Mesenchymal stem cell (in vitro differentiated cells and primary cell): ENCODE data around the gene DNAH5.

Source experiments
- DNase-seq: peaks from one replicate; pipeline ENCODE4 v3.0.0-alpha.2; 2013
- H2AFZ ChIP-seq: one replicate; pipeline ENCODE4 v1.6.1; 2013; ENCODE audit warnings: low read depth, mild to moderate bottlenecking, control low read depth, inconsistent platforms, low read length, moderate library complexity
- H2AK5ac ChIP-seq: 2 replicates; pipeline ENCODE4 v1.6.1; 2013; ENCODE audit warnings: low read length, moderate library complexity, mild to moderate bottlenecking, inconsistent platforms; ENCODE audit not compliant: severe bottlenecking
- H2BK120ac ChIP-seq: one replicate; pipeline ENCODE4 v1.6.1; 2013; ENCODE audit warnings: low read depth, mild to moderate bottlenecking, inconsistent platforms, low read length, moderate library complexity
- H2BK12ac ChIP-seq, 2 experiments: one replicate each; pipeline ENCODE4 v1.6.1; 2013; ENCODE audit warnings: inconsistent platforms in 2 of 2, low read length in 2 of 2, mild to moderate bottlenecking in 2 of 2, moderate library complexity in 2 of 2, control low read depth in 1 of 2
- H2BK15ac ChIP-seq: one replicate; pipeline ENCODE4 v1.6.1; 2013; ENCODE audit warnings: mild to moderate bottlenecking, low read depth, inconsistent platforms; ENCODE audit not compliant: poor library complexity, severe bottlenecking
- H2BK5ac ChIP-seq: 2 replicates; pipeline ENCODE4 v1.6.1; 2013; ENCODE audit warnings: low read depth, mild to moderate bottlenecking, low read length, control low read depth, inconsistent platforms; ENCODE audit not compliant: poor library complexity, severe bottlenecking
- H3K14ac ChIP-seq, 2 experiments: one replicate each; pipeline ENCODE4 v1.6.1; 2013; ENCODE audit warnings: inconsistent platforms in 2 of 2, low read length in 2 of 2, control low read depth in 1 of 2, mild to moderate bottlenecking in 1 of 2, moderate library complexity in 1 of 2
- H3K18ac ChIP-seq, 2 experiments: one replicate each; pipeline ENCODE4 v1.6.1; 2013; ENCODE audit warnings: inconsistent platforms in 2 of 2, low read length in 2 of 2, control low read depth in 1 of 2, low read depth in 1 of 2, mild to moderate bottlenecking in 1 of 2
- H3K23ac ChIP-seq, 2 experiments: one replicate each; pipeline ENCODE4 v1.6.1; 2013; ENCODE audit warnings: inconsistent platforms in 2 of 2, low read length in 2 of 2, mild to moderate bottlenecking in 2 of 2, moderate library complexity in 2 of 2, control low read depth in 1 of 2
- H3K27ac ChIP-seq: 2 replicates; pipeline ENCODE4 v1.5.1; 2013; ENCODE audit warnings: mild to moderate bottlenecking, moderate library complexity, low read length, control low read depth, inconsistent platforms; ENCODE audit not compliant: poor library complexity, severe bottlenecking
- H3K27me3 ChIP-seq, 2 experiments: 2 replicates each; pipeline versions ENCODE4 v1.6.1 to v1.7.0; 2013; ENCODE audit warnings: low read length in 2 of 2, mild to moderate bottlenecking in 2 of 2, moderate library complexity in 2 of 2, control low read depth in 1 of 2, inconsistent platforms in 1 of 2; ENCODE audit not compliant: control insufficient read depth in 1 of 2, insufficient read depth in 1 of 2
- H3K36me3 ChIP-seq, 2 experiments: 2 replicates each; pipeline versions ENCODE4 v1.6.1 to v1.7.0; 2013; ENCODE audit warnings: low read length in 2 of 2, control low read depth in 1 of 2, inconsistent platforms in 1 of 2, low read depth in 1 of 2, mild to moderate bottlenecking in 1 of 2; ENCODE audit not compliant: insufficient read depth in 2 of 2, control insufficient read depth in 1 of 2
- H3K4ac ChIP-seq, 2 experiments: one replicate each; pipeline ENCODE4 v1.6.1; 2013; ENCODE audit warnings: inconsistent platforms in 2 of 2, low read length in 2 of 2, mild to moderate bottlenecking in 2 of 2, moderate library complexity in 2 of 2, control low read depth in 1 of 2, low read depth in 1 of 2
- H3K4me1 ChIP-seq: 2 replicates; pipeline ENCODE4 v1.6.1; 2013; ENCODE audit warnings: low read depth, low read length, control low read depth; ENCODE audit not compliant: control insufficient read depth, insufficient read depth
- H3K4me2 ChIP-seq: 2 replicates; pipeline ENCODE4 v1.6.1; 2013; ENCODE audit warnings: low read length, mild to moderate bottlenecking, inconsistent platforms; ENCODE audit not compliant: poor library complexity, severe bottlenecking
- H3K4me3 ChIP-seq, 2 experiments: 2 replicates each; pipeline versions ENCODE4 v1.5.1 to v1.7.0; 2013; ENCODE audit warnings: low read length in 2 of 2, mild to moderate bottlenecking in 2 of 2, control low read depth in 1 of 2, low read depth in 1 of 2; ENCODE audit not compliant: insufficient read depth in 1 of 2
- H3K79me1 ChIP-seq: replicated peaks from 2 replicates; pipeline ENCODE4 v1.6.1; 2013; ENCODE audit warnings: mild to moderate bottlenecking, control low read depth, low read length, inconsistent platforms; ENCODE audit not compliant: poor library complexity, severe bottlenecking
- H3K9ac ChIP-seq: 2 replicates; pipeline ENCODE4 v1.7.0; 2013; ENCODE audit warnings: mild to moderate bottlenecking, low read length, moderate library complexity
- H3K9me3 ChIP-seq: 2 replicates; pipeline ENCODE4 v1.7.0; 2013; ENCODE audit warnings: mild to moderate bottlenecking, low read length; ENCODE audit not compliant: control insufficient read depth
- H4K8ac ChIP-seq: one replicate; pipeline ENCODE4 v1.6.1; 2013; ENCODE audit warnings: inconsistent platforms, mild to moderate bottlenecking, low read length, moderate library complexity
- H4K91ac ChIP-seq: one replicate; pipeline ENCODE4 v1.6.1; 2013; ENCODE audit warnings: mild to moderate bottlenecking, low read length, inconsistent platforms
- WGBS: methylation state at CpG from one replicate; pipeline ENCODE4 v1.1.7; 2013; ENCODE audit warnings: mixed read lengths; 5-methylcytosine and 5-hydroxymethylcytosine counted together

The DNAH5 gene

GRCh38 chr5:13913962-13914361, 30.5 kb downstream of the DNAH5 start:
- H2BK5ac ChIP-seq = no peak overlapping the region
- no peaks in the 10 kb centered on the region for H3K36me3 ChIP-seq
- H4K8ac ChIP-seq = no peak overlapping the region
- H3K79me1 ChIP-seq = no peaks in the 10 kb centered on the region
- H3K14ac ChIP-seq = no peak overlapping the region
- no peak overlapping the region for H3K4me3 ChIP-seq
- no peak overlapping the region for H3K4ac ChIP-seq
- H3K23ac ChIP-seq = no peak overlapping the region
- no peak overlapping the region for H2BK120ac ChIP-seq
- no peak overlapping the region for H3K27ac ChIP-seq
- H4K91ac ChIP-seq = no peak overlapping the region
- H3K9ac ChIP-seq = no peak overlapping the region
- no peak overlapping the region for H3K4me2 ChIP-seq
- H3K4me1 ChIP-seq = peaks cover under 1% of the 10 kb centered on the region
- no peaks in the 10 kb centered on the region for H3K9me3 ChIP-seq
- H3K27me3 ChIP-seq = no peaks in the 10 kb centered on the region
- H3K18ac ChIP-seq = no peak overlapping the region
- WGBS = 83% methylated on average over 3 of the region's 3 CpGs
- no peak for DNase-seq
- H2BK15ac ChIP-seq = no peak overlapping the region
- H2AFZ ChIP-seq = no peak overlapping the region
- H2AK5ac ChIP-seq = no peak overlapping the region
- no peak overlapping the region for H2BK12ac ChIP-seq

- H2AK5ac ChIP-seq = no peak overlapping the region
- H3K4me1 ChIP-seq = no peaks in the 10 kb centered on the region
- H3K23ac ChIP-seq = no peak overlapping the region
- DNase-seq = no peak
- H4K91ac ChIP-seq = no peak overlapping the region
- H3K4me3 ChIP-seq = no peak overlapping the region
- no peak overlapping the region for H2BK12ac ChIP-seq
- WGBS = 91% methylated on average over 13 of the region's 13 CpGs
- H2BK120ac ChIP-seq = no peak overlapping the region
- no peak overlapping the region for H2BK5ac ChIP-seq
- no peak overlapping the region for H3K4ac ChIP-seq
- H3K36me3 ChIP-seq = no peaks in the 10 kb centered on the region
- no peak overlapping the region for H2AFZ ChIP-seq
- H2BK15ac ChIP-seq = no peak overlapping the region
- no peaks in the 10 kb centered on the region for H3K27me3 ChIP-seq
- H3K9ac ChIP-seq = no peak overlapping the region
- no peaks in the 10 kb centered on the region for H3K79me1 ChIP-seq
- no peak overlapping the region for H4K8ac ChIP-seq
- no peak overlapping the region for H3K4me2 ChIP-seq
- H3K9me3 ChIP-seq = no peaks in the 10 kb centered on the region
- H3K27ac ChIP-seq = no peak overlapping the region
- no peak overlapping the region for H3K18ac ChIP-seq
- H3K14ac ChIP-seq = no peak overlapping the region
These were observed 33.7 kb downstream of the DNAH5 start for GRCh38 chr5:13910637-13911288.

- H3K27ac ChIP-seq = no peak overlapping the region
- no peak overlapping the region for H3K4ac ChIP-seq
- no peak overlapping the region for H2BK5ac ChIP-seq
- H4K91ac ChIP-seq = no peak overlapping the region
- WGBS = no CpG with 5 or more reads among the region's 2 CpGs
- no peak overlapping the region for H3K14ac ChIP-seq
- H2AK5ac ChIP-seq = no peak overlapping the region
- H3K9me3 ChIP-seq = no peaks in the 10 kb centered on the region
- DNase-seq = no peak
- no peak overlapping the region for H2BK12ac ChIP-seq
- no peaks in the 10 kb centered on the region for H3K4me1 ChIP-seq
- no peak overlapping the region for H3K4me2 ChIP-seq
- no peaks in the 10 kb centered on the region for H3K36me3 ChIP-seq
- H3K79me1 ChIP-seq = no peaks in the 10 kb centered on the region
- H3K23ac ChIP-seq = no peak overlapping the region
- no peak overlapping the region for H2BK15ac ChIP-seq
- H3K9ac ChIP-seq = no peak overlapping the region
- H3K4me3 ChIP-seq = no peak overlapping the region
- no peak overlapping the region for H3K18ac ChIP-seq
- H2BK120ac ChIP-seq = no peak overlapping the region
- H3K27me3 ChIP-seq = no peaks in the 10 kb centered on the region
- H4K8ac ChIP-seq = no peak overlapping the region
- H2AFZ ChIP-seq = no peak overlapping the region
These were observed 34.3 kb downstream of the DNAH5 start for GRCh38 chr5:13910201-13910600.

- no peak overlapping the region for H3K18ac ChIP-seq
- no peak overlapping the region for H4K91ac ChIP-seq
- no peak overlapping the region for H2AK5ac ChIP-seq
- H3K4me1 ChIP-seq = no peaks in the 10 kb centered on the region
- H2BK12ac ChIP-seq = no peak overlapping the region
- H2BK15ac ChIP-seq = no peak overlapping the region
- no peak overlapping the region for H3K9ac ChIP-seq
- no peaks in the 10 kb centered on the region for H3K27me3 ChIP-seq
- no peak overlapping the region for H3K23ac ChIP-seq
- H2BK120ac ChIP-seq = no peak overlapping the region
- 100% methylated on average over 1 of the region's 1 CpG for WGBS
- no peak for DNase-seq
- no peak overlapping the region for H3K27ac ChIP-seq
- H4K8ac ChIP-seq = no peak overlapping the region
- no peaks in the 10 kb centered on the region for H3K79me1 ChIP-seq
- H3K4me3 ChIP-seq = no peak overlapping the region
- no peak overlapping the region for H3K14ac ChIP-seq
- no peak overlapping the region for H3K4me2 ChIP-seq
- H3K9me3 ChIP-seq = no peaks in the 10 kb centered on the region
- no peak overlapping the region for H2BK5ac ChIP-seq
- no peaks in the 10 kb centered on the region for H3K36me3 ChIP-seq
- no peak overlapping the region for H2AFZ ChIP-seq
- H3K4ac ChIP-seq = no peak overlapping the region
These were observed 35.2 kb downstream of the DNAH5 start for GRCh38 chr5:13909271-13909670.
